ENCODE results near the gene ARHGAP18. TPM values are rescaled to one million over a fixed set of nuclear protein-coding genes. Genes with fewer than 3 reads are reported as not detected.

ARHGAP18 gene
- total RNA-seq, 1 donor, result 14.3 TPM

DNA sequence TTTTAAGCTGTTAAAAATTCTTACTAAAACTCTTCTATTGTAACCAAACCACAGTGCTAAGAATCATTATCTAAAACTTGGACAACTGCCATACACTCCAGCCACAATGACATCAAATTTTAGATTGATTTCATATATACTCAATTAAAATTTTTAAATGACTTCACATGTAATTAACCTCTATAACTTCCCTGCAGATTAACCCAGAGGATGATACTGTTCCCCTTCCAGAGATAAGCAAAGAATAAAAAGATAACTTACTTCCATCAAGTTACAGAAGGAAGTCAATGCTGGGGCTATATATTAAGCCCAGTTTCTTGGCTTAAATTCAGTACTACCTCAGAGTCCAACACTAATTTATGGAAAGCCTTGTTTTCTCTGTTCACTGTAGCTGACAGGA lies 71.3 kb downstream of the ARHGAP18 start:
- Histone ChIP-seq H3K27me3 (ENCODE audit: insufficient read depth, low read length) (no peaks in the 10 kb centered on the region), H3K4me1 (ENCODE audit: insufficient read depth, low read length) (no peaks in the 10 kb centered on the region), H3K9me3 (ENCODE audit: low read depth, low read length) (no peaks in the 10 kb centered on the region), H3K4me3 (ENCODE audit: low read length) (no peak overlapping the region)

DNA sequence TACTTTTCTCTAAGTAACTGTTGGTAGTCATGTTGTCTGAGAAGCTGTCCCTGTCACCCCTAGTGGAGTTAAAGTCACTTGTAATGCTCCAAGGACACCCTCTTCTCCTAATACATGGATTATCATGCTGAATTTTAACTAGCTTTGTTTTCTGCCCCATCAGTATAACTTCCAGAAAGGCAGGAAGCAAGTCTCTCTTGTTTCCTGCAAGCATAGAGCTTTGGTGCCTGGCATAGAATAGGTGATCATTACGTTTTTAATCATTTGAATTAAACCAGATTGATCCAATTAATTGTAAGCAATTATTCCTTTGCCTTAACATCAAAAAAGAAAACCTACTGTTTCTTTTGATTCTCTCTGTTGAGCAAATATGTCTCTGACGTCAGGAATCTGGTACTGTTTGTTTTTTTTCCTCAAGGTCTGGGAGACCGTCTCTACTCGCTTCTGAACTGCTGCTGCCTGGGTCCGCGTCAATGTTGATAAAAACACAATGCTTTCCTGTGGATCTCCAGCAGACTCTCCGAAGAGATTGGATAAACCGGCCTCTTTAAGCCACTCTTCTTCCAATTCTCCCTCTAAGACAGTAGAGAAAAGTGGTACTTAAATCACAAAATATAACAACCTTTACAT lies 71.8 kb downstream of the ARHGAP18 start:
- Histone ChIP-seq H3K4me1 (ENCODE audit: insufficient read depth, low read length) (no peaks in the 10 kb centered on the region), H3K9me3 (ENCODE audit: low read depth, low read length) (no peaks in the 10 kb centered on the region), H3K4me3 (ENCODE audit: low read length) (no peak overlapping the region), H3K27me3 (ENCODE audit: insufficient read depth, low read length) (no peaks in the 10 kb centered on the region)

DNA sequence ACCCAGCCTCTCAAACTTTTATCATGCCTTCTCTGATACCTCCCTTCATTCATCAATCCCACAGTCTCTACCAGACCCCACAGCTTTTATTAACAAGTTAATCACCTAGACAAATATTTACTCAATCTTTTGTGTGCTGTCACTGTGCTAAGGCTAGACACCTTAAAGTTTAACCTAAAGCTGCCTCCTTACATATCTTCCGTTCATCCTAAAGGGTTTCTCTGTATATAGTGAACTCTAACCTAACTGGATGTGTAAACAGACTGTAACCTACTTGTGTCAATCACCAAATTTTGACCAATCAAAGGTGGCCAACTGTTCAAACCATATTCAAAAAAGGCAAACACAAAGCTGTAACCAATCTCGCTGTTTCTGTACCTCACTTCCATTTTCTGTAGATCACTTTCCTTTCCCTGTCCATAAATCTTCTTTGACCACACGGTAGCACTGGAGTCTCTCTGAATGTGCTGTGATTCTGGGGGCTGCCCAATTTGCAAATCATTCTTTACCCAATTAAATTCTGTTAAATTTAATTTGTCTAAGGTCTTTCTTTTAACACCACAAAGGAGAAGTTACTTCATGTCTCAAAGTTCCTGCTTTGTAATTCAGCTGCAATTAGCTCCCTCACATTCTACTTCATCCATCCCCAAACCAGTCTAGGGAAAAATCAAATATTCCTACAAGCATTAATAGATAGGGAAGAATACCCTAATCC lies 72.5 kb downstream of the ARHGAP18 start:
- Histone ChIP-seq H3K4me3 (ENCODE audit: low read length) (no peak overlapping the region), H3K9me3 (ENCODE audit: low read depth, low read length) (no peaks in the 10 kb centered on the region), H3K4me1 (ENCODE audit: insufficient read depth, low read length) (no peaks in the 10 kb centered on the region), H3K27me3 (ENCODE audit: insufficient read depth, low read length) (no peaks in the 10 kb centered on the region)

GRCh38 chr6:129635396-129636130 lies 74.4 kb downstream of the ARHGAP18 start:
- H3K9me3 ChIP-seq (ENCODE audit: low read depth, low read length), result no peaks in the 10 kb centered on the region
- H3K4me1 ChIP-seq (ENCODE audit: insufficient read depth, low read length), result no peaks in the 10 kb centered on the region
- no peak overlapping the region for H3K4me3 ChIP-seq (ENCODE audit: low read length)
- no peaks in the 10 kb centered on the region for H3K27me3 ChIP-seq (ENCODE audit: insufficient read depth, low read length)

DNA sequence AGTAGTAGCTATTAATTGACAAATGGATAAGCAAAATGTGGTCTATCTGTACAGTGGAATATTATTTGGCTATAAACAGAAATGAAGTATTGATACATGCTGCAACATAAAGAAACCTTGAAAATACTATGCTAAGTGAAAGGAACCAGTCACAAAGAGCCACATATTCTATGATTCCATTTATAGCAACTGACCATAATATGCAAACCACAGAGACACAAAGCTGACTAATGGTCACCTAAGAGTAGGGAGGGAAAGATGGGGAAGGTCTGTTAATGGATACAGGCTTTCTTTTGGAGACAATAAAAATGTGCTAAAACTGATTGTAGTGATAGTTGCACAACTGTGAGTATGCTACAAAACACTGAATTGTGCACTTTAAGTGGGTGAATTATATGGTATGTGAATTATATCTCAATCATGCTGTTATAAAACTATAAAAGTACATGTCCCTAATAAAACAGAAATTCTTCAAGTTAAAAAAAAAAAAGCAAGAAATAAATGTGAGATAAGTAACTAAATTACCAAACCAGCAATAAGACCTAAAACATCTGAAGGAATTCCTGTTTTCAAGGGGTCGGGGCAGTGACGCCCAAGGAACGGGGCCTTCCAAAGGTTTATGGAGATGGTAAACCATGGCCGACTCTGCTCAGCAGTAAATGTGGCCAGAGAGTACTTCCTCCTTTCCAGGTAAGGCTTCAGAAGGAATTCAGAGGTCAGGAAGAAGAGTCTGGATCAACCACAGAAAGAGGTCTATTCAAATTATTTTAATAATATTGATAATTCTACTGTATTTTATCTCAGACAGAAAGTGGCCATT lies 75.4 kb downstream of the ARHGAP18 start:
- Histone ChIP-seq H3K27me3 (ENCODE audit: insufficient read depth, low read length) (no peaks in the 10 kb centered on the region), H3K4me1 (ENCODE audit: insufficient read depth, low read length) (no peaks in the 10 kb centered on the region), H3K9me3 (ENCODE audit: low read depth, low read length) (no peaks in the 10 kb centered on the region), H3K4me3 (ENCODE audit: low read length) (no peak overlapping the region)

GRCh38 chr6:129633529-129633928 lies 76.4 kb downstream of the ARHGAP18 start:
- Histone ChIP-seq H3K27me3 (ENCODE audit: insufficient read depth, low read length) (no peaks in the 10 kb centered on the region), H3K4me3 (ENCODE audit: low read length) (no peak overlapping the region), H3K4me1 (ENCODE audit: insufficient read depth, low read length) (no peaks in the 10 kb centered on the region), H3K9me3 (ENCODE audit: low read depth, low read length) (no peaks in the 10 kb centered on the region)

GRCh38 chr6:129632172-129632613 lies 77.8 kb downstream of the ARHGAP18 start:
- H3K9me3 ChIP-seq (ENCODE audit: low read depth, low read length), result no peaks in the 10 kb centered on the region
- no peak overlapping the region for H3K4me3 ChIP-seq (ENCODE audit: low read length)
- no peaks in the 10 kb centered on the region for H3K4me1 ChIP-seq (ENCODE audit: insufficient read depth, low read length)
- H3K27me3 ChIP-seq (ENCODE audit: insufficient read depth, low read length), result no peaks in the 10 kb centered on the region

DNA sequence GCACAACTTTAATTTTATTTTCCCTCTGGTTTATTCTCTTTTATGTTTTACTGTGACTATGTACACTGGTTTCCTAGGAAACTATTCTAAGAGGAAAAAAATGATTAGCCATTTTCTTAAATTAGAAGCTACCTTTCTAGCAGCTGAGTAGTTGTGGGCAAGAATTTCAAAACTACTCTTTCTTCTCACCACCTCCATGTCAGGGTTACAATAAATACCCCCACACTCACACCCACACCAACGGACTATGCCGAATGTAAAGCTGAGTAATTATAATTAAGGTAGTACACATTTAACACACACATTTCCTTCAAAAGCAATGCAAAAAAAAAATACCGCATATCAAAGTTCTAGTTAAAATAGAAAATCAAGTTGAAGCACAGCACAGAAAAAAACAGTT lies 78.9 kb downstream of the ARHGAP18 start:
- Histone ChIP-seq H3K9me3 (ENCODE audit: low read depth, low read length) (no peaks in the 10 kb centered on the region), H3K27me3 (ENCODE audit: insufficient read depth, low read length) (no peaks in the 10 kb centered on the region), H3K4me1 (ENCODE audit: insufficient read depth, low read length) (no peaks in the 10 kb centered on the region), H3K4me3 (ENCODE audit: low read length) (no peak overlapping the region)

- H3K27me3 ChIP-seq (ENCODE audit: insufficient read depth, low read length), result no peaks in the 10 kb centered on the region
- no peaks in the 10 kb centered on the region for H3K9me3 ChIP-seq (ENCODE audit: low read depth, low read length)
- H3K4me3 ChIP-seq (ENCODE audit: low read length), result no peak overlapping the region
- no peaks in the 10 kb centered on the region for H3K4me1 ChIP-seq (ENCODE audit: insufficient read depth, low read length)
These were observed 79.4 kb downstream of the ARHGAP18 start for GRCh38 chr6:129630596-129630995.

DNA sequence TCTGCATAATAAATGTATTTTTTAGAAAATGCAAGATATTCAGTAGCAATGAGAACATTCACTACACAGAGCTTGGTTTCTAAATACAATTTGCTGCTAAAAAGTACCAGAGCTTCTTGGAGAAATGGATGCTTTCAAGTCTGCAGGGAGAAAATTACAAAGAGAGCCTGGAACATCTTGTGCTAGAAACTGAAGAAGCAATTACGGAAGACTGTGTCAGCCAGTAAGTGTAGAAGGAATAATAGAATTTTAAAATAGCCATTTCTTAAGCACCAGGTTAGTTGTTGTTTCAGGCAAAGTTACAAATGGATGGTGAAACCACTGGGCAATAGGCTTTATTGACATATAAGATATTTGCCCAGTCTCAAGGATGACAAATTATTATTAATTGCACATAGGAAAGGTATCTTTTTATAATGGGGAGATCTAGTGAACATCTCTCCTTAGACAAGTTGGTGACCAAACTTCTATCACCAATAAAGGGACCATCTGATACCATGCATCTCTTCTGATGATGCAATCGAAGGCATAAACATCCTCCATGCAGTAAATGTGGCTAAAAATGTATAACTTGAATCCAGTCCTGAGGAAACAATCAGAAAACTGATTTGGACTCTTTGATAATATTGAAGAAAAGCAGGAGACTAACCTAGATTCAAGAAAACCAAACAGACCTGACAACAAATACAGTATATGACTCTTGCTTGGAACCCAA lies 81.7 kb downstream of the ARHGAP18 start:
- H3K27me3 ChIP-seq (ENCODE audit: insufficient read depth, low read length), result no peaks in the 10 kb centered on the region
- no peak overlapping the region for H3K4me3 ChIP-seq (ENCODE audit: low read length)
- no peaks in the 10 kb centered on the region for H3K9me3 ChIP-seq (ENCODE audit: low read depth, low read length)
- no peaks in the 10 kb centered on the region for H3K4me1 ChIP-seq (ENCODE audit: insufficient read depth, low read length)

DNA sequence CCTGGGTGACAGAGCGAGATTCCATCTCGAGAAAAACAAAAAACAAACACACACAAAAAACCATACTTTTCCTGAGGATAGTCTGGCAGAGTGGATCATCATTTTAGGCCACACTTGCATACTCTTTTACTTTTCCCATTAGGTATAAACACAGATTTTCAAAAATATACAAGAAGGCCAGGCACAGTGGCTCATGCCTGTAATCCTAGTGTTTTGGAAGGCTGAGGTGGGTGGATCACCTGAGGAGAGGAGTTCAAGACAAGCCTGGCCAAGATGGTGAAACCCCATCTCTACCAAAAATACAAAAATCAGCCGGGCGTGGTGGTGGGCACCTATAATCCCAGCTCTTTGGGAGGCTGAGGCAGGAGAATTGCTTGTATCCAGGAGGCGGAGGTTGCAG lies 85.5 kb downstream of the ARHGAP18 start:
- Histone ChIP-seq H3K4me3 (ENCODE audit: low read length) (no peak overlapping the region), H3K27me3 (ENCODE audit: insufficient read depth, low read length) (no peaks in the 10 kb centered on the region), H3K9me3 (ENCODE audit: low read depth, low read length) (no peaks in the 10 kb centered on the region), H3K4me1 (ENCODE audit: insufficient read depth, low read length) (no peaks in the 10 kb centered on the region)

- Histone ChIP-seq H3K4me1 (ENCODE audit: insufficient read depth, low read length) (no peaks in the 10 kb centered on the region), H3K9me3 (ENCODE audit: low read depth, low read length) (no peaks in the 10 kb centered on the region), H3K27me3 (ENCODE audit: insufficient read depth, low read length) (no peaks in the 10 kb centered on the region), H3K4me3 (ENCODE audit: low read length) (no peak overlapping the region)
These were observed 86.8 kb downstream of the ARHGAP18 start for GRCh38 chr6:129623008-129623732.

DNA sequence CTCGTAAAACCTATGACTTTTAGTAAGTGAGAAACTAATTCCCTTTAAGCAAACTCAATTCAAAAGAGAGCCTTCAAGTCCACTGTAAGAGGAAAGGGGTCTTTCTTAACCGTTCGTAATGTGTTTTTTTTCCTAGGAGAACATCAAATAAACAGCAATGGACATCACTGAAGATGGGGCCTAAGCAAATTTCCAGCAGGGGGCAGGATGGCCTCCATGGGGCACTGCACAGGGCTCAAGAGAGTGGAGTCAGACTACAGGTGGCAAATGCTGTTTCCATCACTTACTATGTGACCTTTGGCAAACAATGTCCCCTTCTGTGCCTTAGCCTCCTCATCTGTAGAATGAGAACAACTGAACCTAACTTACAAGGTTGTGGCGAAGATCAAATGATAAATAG lies 88.7 kb downstream of the ARHGAP18 start:
- Histone ChIP-seq H3K4me1 (ENCODE audit: insufficient read depth, low read length) (no peaks in the 10 kb centered on the region), H3K27me3 (ENCODE audit: insufficient read depth, low read length) (no peaks in the 10 kb centered on the region), H3K4me3 (ENCODE audit: low read length) (no peak overlapping the region), H3K9me3 (ENCODE audit: low read depth, low read length) (no peaks in the 10 kb centered on the region)

GRCh38 chr6:129620234-129620610 lies 89.8 kb downstream of the ARHGAP18 start:
- no peak overlapping the region for H3K4me3 ChIP-seq (ENCODE audit: low read length)
- no peaks in the 10 kb centered on the region for H3K9me3 ChIP-seq (ENCODE audit: low read depth, low read length)
- no peaks in the 10 kb centered on the region for H3K27me3 ChIP-seq (ENCODE audit: insufficient read depth, low read length)
- H3K4me1 ChIP-seq (ENCODE audit: insufficient read depth, low read length), result no peaks in the 10 kb centered on the region

Data from mononuclear cell (primary cell).